ENCODE measurements around the gene MTX1.
A peak's percentile ranks its signal among the peaks of the same experiment; 100 is the strongest.
"Not testable (repeated sequence)": the region's sequence is repeated elsewhere in the genome, so short reads cannot be mapped to it uniquely, and the experiment has no call there.

MTX1 gene

GRCh38 chr1:155191904-155192303 lies 16.6 kb upstream of the MTX1 start:
- H3K4me2 ChIP-seq (ENCODE audit: low read length), result no peak overlapping the region
- H3K4ac ChIP-seq (ENCODE audit: low read depth, low read length), result no peak overlapping the region
- no peaks in the 10 kb centered on the region for H3K79me1 ChIP-seq (ENCODE audit: low read length)
- no peak overlapping the region for H3K18ac ChIP-seq (ENCODE audit: low read length)
- H3K4me3 ChIP-seq (ENCODE audit: low read length), result no peak overlapping the region
- H2BK120ac ChIP-seq (ENCODE audit: low read depth, low read length), result no peak overlapping the region
- H4K5ac ChIP-seq (ENCODE audit: low read length), result no peak overlapping the region
- no peaks in the 10 kb centered on the region for H3K36me3 ChIP-seq (ENCODE audit: control insufficient read depth, insufficient read depth, low read length)
- no peak overlapping the region for H3K9ac ChIP-seq (ENCODE audit: low read length)
- no peak overlapping the region for H3K56ac ChIP-seq (ENCODE audit: low read length)
- H3K27me3 ChIP-seq (ENCODE audit: insufficient read depth, low read length, poor library complexity), result no peaks in the 10 kb centered on the region
- no peak overlapping the region for H3K27ac ChIP-seq (ENCODE audit: low read depth, low read length)
- H3K23ac ChIP-seq (ENCODE audit: low read length), result peak overlapping the region; percentile 45
- peaks cover 5% of the 10 kb centered on the region for H3K4me1 ChIP-seq (ENCODE audit: control insufficient read depth, low read depth, low read length)
- H2BK15ac ChIP-seq (replicated peaks; ENCODE audit: low read depth), result no peak overlapping the region
- no CpG with 5 or more reads among the region's 17 CpGs for WGBS (ENCODE audit: extremely low coverage, insufficient coverage, low lambda C conversion rate)
- H4K8ac ChIP-seq (ENCODE audit: low read depth, low read length), result no peak overlapping the region
- no peak overlapping the region for H2BK5ac ChIP-seq (ENCODE audit: low read length)
- peaks cover 13% of the 10 kb centered on the region for H3K79me2 ChIP-seq (ENCODE audit: control insufficient read depth, insufficient read depth, low read length)
- H2AK5ac ChIP-seq (ENCODE audit: low read length), result no peak overlapping the region
- no peak for DNase-seq

DNA sequence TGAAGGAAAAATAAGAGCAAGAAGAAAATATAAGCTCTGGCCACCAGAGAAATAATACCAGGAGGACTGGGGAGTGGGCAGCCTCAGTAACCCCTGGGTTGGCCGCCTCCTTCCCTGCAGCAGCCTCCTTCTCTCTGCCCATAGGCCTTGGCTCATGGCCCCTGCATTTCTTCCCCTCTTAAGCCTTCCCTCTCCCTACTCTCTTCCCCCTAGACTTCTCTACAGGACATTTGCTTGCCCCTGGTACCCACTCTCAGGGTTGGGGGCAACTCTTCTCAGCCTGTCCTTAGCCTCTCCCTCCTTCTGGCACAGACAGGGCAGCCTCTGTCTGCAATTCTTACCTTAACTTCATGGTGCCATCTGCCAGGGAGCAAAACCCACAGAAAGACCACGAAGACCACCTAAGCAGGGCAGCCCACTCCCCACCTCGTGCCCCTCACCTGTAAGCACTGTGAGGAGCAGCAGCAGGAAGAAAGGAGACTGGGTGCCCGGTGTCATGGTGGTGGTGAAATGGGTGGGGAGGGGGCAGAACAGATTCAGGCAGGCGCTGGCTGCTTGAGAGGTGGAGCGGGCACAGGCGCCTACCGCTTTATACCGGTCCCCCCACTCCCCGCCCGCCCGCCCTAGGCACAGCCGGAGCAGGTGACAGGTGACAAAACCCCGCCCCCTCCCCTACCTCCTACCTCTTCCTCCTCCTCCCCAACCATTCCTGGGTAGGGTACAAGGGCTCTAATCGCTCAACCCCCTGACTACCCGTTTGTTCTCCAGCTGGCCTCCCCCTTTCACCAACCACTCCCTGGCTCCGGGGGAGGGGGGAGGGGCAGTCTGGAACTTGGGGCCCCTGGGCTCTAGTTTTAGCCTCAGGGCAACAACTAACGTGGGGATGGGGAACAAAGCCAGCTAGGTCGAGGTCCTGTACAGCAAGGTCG lies 15.9 kb upstream of the MTX1 start:
- Histone ChIP-seq H3K27ac (ENCODE audit: low read depth, low read length) (peak overlapping the region; percentile 50), H3K36me3 (ENCODE audit: control insufficient read depth, insufficient read depth, low read length) (peaks cover 1% of the 10 kb centered on the region), H3K4me1 (ENCODE audit: control insufficient read depth, low read depth, low read length) (peaks cover 5% of the 10 kb centered on the region), H3K79me2 (ENCODE audit: control insufficient read depth, insufficient read depth, low read length) (peaks cover 13% of the 10 kb centered on the region), H3K4ac (ENCODE audit: low read depth, low read length) (no peak overlapping the region), H2BK120ac (ENCODE audit: low read depth, low read length) (no peak overlapping the region), H4K5ac (ENCODE audit: low read length) (no peak overlapping the region), H2AK5ac (ENCODE audit: low read length) (no peak overlapping the region), H4K8ac (ENCODE audit: low read depth, low read length) (no peak overlapping the region), H2BK5ac (ENCODE audit: low read length) (no peak overlapping the region), H3K4me2 (ENCODE audit: low read length) (peak overlapping the region; percentile 98), H3K23ac (ENCODE audit: low read length) (no peak overlapping the region), H3K18ac (ENCODE audit: low read length) (peak overlapping the region; percentile 61), H3K9ac (ENCODE audit: low read length) (peak overlapping the region; percentile 91), H3K4me3 (ENCODE audit: low read length) (peak overlapping the region; percentile 67), H2BK15ac (replicated peaks; ENCODE audit: low read depth) (no peak overlapping the region), H3K56ac (ENCODE audit: low read length) (peak overlapping the region; percentile 95), H3K79me1 (ENCODE audit: low read length) (no peaks in the 10 kb centered on the region), H3K27me3 (ENCODE audit: insufficient read depth, low read length, poor library complexity) (no peaks in the 10 kb centered on the region)
- no CpG with 5 or more reads among the region's 20 CpGs for WGBS (ENCODE audit: extremely low coverage, insufficient coverage, low lambda C conversion rate)
- DNase-seq, result peak; percentile 52

GRCh38 chr1:155193275-155193990 lies 15.1 kb upstream of the MTX1 start:
- Histone ChIP-seq H3K9ac (ENCODE audit: low read length) (peak overlapping the region; percentile 95), H2BK5ac (ENCODE audit: low read length) (peak overlapping the region; percentile 84), H3K56ac (ENCODE audit: low read length) (peak overlapping the region; percentile 99), H3K27me3 (ENCODE audit: insufficient read depth, low read length, poor library complexity) (no peaks in the 10 kb centered on the region), H3K18ac (ENCODE audit: low read length) (peak overlapping the region; percentile 61), H4K5ac (ENCODE audit: low read length) (no peak overlapping the region), H3K23ac (ENCODE audit: low read length) (peak overlapping the region; percentile 24), H3K79me2 (ENCODE audit: control insufficient read depth, insufficient read depth, low read length) (peaks cover 13% of the 10 kb centered on the region), H3K4me2 (ENCODE audit: low read length) (peak overlapping the region; percentile 98), H3K4me1 (ENCODE audit: control insufficient read depth, low read depth, low read length) (peaks cover 5% of the 10 kb centered on the region), H2BK120ac (ENCODE audit: low read depth, low read length) (no peak overlapping the region), H3K36me3 (ENCODE audit: control insufficient read depth, insufficient read depth, low read length) (peaks cover 1% of the 10 kb centered on the region), H2AK5ac (ENCODE audit: low read length) (peak overlapping the region; percentile 88), H3K27ac (ENCODE audit: low read depth, low read length) (peak overlapping the region; percentile 66), H3K4ac (ENCODE audit: low read depth, low read length) (peak overlapping the region; percentile 46), H4K8ac (ENCODE audit: low read depth, low read length) (peak overlapping the region; percentile 43), H3K4me3 (ENCODE audit: low read length) (peak overlapping the region; percentile 67), H3K79me1 (ENCODE audit: low read length) (no peaks in the 10 kb centered on the region), H2BK15ac (replicated peaks; ENCODE audit: low read depth) (no peak overlapping the region)
- DNase-seq, result peak; percentile 96
- WGBS (ENCODE audit: extremely low coverage, insufficient coverage, low lambda C conversion rate), result no CpG with 5 or more reads among the region's 38 CpGs

- not testable (repeated sequence) for H4K5ac ChIP-seq (ENCODE audit: low read length); DNase-seq; H3K79me1 ChIP-seq (ENCODE audit: low read length); H3K23ac ChIP-seq (ENCODE audit: low read length); H3K4ac ChIP-seq (ENCODE audit: low read depth, low read length); H3K36me3 ChIP-seq (ENCODE audit: control insufficient read depth, insufficient read depth, low read length); H3K4me1 ChIP-seq (ENCODE audit: control insufficient read depth, low read depth, low read length); H2BK15ac ChIP-seq (replicated peaks; ENCODE audit: low read depth); H4K8ac ChIP-seq (ENCODE audit: low read depth, low read length); H3K27me3 ChIP-seq (ENCODE audit: insufficient read depth, low read length, poor library complexity); H2BK120ac ChIP-seq (ENCODE audit: low read depth, low read length); H3K18ac ChIP-seq (ENCODE audit: low read length)
- peak overlapping the region; percentile 69 for H3K27ac ChIP-seq (ENCODE audit: low read depth, low read length)
- H2BK5ac ChIP-seq (ENCODE audit: low read length), result peak overlapping the region; percentile 78
- peak overlapping the region; percentile 91 for H3K4me2 ChIP-seq (ENCODE audit: low read length)
- WGBS (ENCODE audit: extremely low coverage, insufficient coverage, low lambda C conversion rate), result no CpG with 5 or more reads among the region's 16 CpGs
- H3K9ac ChIP-seq (ENCODE audit: low read length), result peak overlapping the region; percentile 95
- peak overlapping the region; percentile 99 for H3K56ac ChIP-seq (ENCODE audit: low read length)
- peaks cover 13% of the 10 kb centered on the region for H3K79me2 ChIP-seq (ENCODE audit: control insufficient read depth, insufficient read depth, low read length)
- H2AK5ac ChIP-seq (ENCODE audit: low read length), result peak overlapping the region; percentile 88
- peak overlapping the region; percentile 66 for H3K4me3 ChIP-seq (ENCODE audit: low read length)
Observed at GRCh38 chr1:155193991-155194240, 14.6 kb upstream of the MTX1 start.

DNA sequence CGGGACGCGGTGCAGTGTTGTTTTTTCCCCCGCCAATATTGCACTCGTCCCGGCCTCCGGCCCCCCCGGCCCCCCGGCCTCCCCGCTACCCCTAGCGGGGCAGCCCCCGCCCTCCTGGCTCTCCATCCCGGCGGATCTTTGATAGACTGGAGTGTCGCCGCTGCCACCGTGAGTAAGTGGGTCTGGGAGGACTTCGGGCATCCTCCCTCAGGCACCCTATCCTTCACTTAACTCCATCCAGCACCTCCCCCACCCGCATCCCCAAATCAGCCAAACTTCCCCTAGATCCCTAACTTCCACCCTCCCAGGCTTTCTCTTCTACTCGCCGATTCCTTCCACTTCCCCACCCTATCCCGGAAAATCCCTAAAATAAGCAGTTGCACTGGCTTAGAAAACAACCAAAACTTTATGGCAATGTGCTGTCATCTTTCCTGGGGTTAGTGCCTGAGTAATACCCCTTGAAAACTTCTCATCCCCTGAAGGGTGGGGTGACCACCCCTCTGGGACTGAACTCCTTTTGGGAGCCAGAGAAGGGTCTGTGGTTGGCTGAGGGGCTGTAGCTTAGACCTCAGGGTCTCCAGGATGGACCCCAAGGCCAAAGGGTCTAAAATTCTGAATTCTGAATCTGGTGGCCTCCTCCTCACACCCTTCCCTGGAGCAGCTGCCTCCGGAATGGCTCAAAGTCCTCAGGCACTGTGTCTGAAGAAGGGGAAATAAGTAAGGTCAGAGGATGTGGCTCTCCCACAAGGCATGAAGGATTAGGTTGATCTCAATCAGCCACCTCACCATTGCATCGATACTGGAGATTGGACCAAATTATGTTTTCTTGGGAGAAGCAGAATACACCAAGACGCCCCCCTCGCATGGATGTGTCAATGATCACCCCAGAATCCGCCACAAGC lies 13.0 kb upstream of the MTX1 start:
- Histone ChIP-seq H4K5ac (ENCODE audit: low read length) (no peak overlapping the region), H3K4me3 (ENCODE audit: low read length) (peak overlapping the region; percentile 69), H3K4me2 (ENCODE audit: low read length) (peak overlapping the region; percentile 57), H3K4me1 (ENCODE audit: control insufficient read depth, low read depth, low read length) (peaks cover 5% of the 10 kb centered on the region), H4K8ac (ENCODE audit: low read depth, low read length) (no peak overlapping the region), H3K36me3 (ENCODE audit: control insufficient read depth, insufficient read depth, low read length) (peaks cover 1% of the 10 kb centered on the region), H3K18ac (ENCODE audit: low read length) (peak overlapping the region; percentile 57), H2AK5ac (ENCODE audit: low read length) (no peak overlapping the region), H2BK120ac (ENCODE audit: low read depth, low read length) (no peak overlapping the region), H2BK15ac (replicated peaks; ENCODE audit: low read depth) (no peak overlapping the region), H3K79me1 (ENCODE audit: low read length) (no peaks in the 10 kb centered on the region), H3K23ac (ENCODE audit: low read length) (no peak overlapping the region), H3K79me2 (ENCODE audit: control insufficient read depth, insufficient read depth, low read length) (peaks cover 13% of the 10 kb centered on the region), H3K27me3 (ENCODE audit: insufficient read depth, low read length, poor library complexity) (no peaks in the 10 kb centered on the region), H2BK5ac (ENCODE audit: low read length) (no peak overlapping the region), H3K56ac (ENCODE audit: low read length) (peak overlapping the region; percentile 65), H3K4ac (ENCODE audit: low read depth, low read length) (peak overlapping the region; percentile 42), H3K9ac (ENCODE audit: low read length) (peak overlapping the region; percentile 57), H3K27ac (ENCODE audit: low read depth, low read length) (peak overlapping the region; percentile 30)
- no peak for DNase-seq
- WGBS (ENCODE audit: extremely low coverage, insufficient coverage, low lambda C conversion rate), result no CpG with 5 or more reads among the region's 27 CpGs

Data from mesendoderm (in vitro differentiated cells).